WTC11 (cell line): ENCODE data around the gene MX1.

Experiments used
- ATF2 ChIP-seq: sonication (generic); formaldehyde crosslinking; IDR thresholded peaks from 2 replicates; pipeline ENCODE4 v1.8.1; 2022; ENCODE audit warnings: low read depth, missing genetic modification reagents, borderline replicate concordance
- ATF3 ChIP-seq: sonication (generic); formaldehyde crosslinking; conservative IDR thresholded peaks from 2 replicates; pipeline ENCODE4 v1.8.1; 2022; ENCODE audit warnings: mild to moderate bottlenecking, missing genetic modification reagents
- CREB1 ChIP-seq: sonication (generic); formaldehyde crosslinking; IDR thresholded peaks from 2 replicates; pipeline ENCODE4 v1.8.0; 2023; ENCODE audit warnings: mild to moderate bottlenecking, missing genetic modification reagents
- CTCF ChIP-seq: fragments of 200-600 bp; IDR thresholded peaks from 2 replicates; pipeline ENCODE4 v1.8.0; 2022; ENCODE audit warnings: antibody characterized with exemption
- FOXK1 ChIP-seq: sonication (generic); formaldehyde crosslinking; IDR thresholded peaks from 2 replicates; pipeline ENCODE4 v1.8.0; 2022; ENCODE audit warnings: mild to moderate bottlenecking, moderate library complexity, missing genetic modification reagents
- HMGA2 ChIP-seq: fragments of 250-450 bp; sonication (Bioruptor Pico); IDR thresholded peaks from 2 replicates; pipeline ENCODE4 v1.4.0; 2021; ENCODE audit warnings: mild to moderate bottlenecking, moderate library complexity
- MXD4 ChIP-seq: fragments of 250-450 bp; sonication (Bioruptor Pico); IDR thresholded peaks from 2 replicates; pipeline ENCODE4 v1.8.0; 2021; ENCODE audit warnings: mild to moderate bottlenecking, moderate library complexity, borderline replicate concordance
- MYBL2 ChIP-seq: sonication (generic); formaldehyde crosslinking; IDR thresholded peaks from 2 replicates; pipeline ENCODE4 v1.8.1; 2023; ENCODE audit warnings: mild to moderate bottlenecking, moderate library complexity, missing genetic modification reagents
- PRDM15 ChIP-seq: sonication (generic); formaldehyde crosslinking; IDR thresholded peaks from 2 replicates; pipeline ENCODE4 v1.8.0; 2022; ENCODE audit warnings: missing genetic modification reagents
- ZNF281 ChIP-seq: sonication (generic); formaldehyde crosslinking; IDR thresholded peaks from 2 replicates; pipeline ENCODE4 v1.8.0; 2023; ENCODE audit warnings: mild to moderate bottlenecking, missing genetic modification reagents
- ZNF416 ChIP-seq: fragments of 250-450 bp; sonication (Bioruptor Pico); IDR thresholded peaks from 2 replicates; pipeline ENCODE4 v1.9.0; 2021; ENCODE audit warnings: mild to moderate bottlenecking, inconsistent platforms
- ZNF512 ChIP-seq: sonication (generic); formaldehyde crosslinking; IDR thresholded peaks from 2 replicates; pipeline ENCODE4 v1.8.1; 2022; ENCODE audit warnings: missing genetic modification reagents, borderline replicate concordance

GRCh38 chr21:41481191-41481590 lies 55.2 kb downstream of the MX1 start:
- TF ChIP-seq CREB1 (no peak), CTCF (no peak), ZNF416 (CRISPR knock-in tag) (no peak), ZNF512 (CRISPR knock-in tag) (no peak), ATF3 (CRISPR knock-in tag) (no peak), ZNF281 (CRISPR knock-in tag) (no peak), ATF2 (CRISPR knock-in tag) (no peak), MYBL2 (CRISPR knock-in tag) (no peak), HMGA2 (CRISPR knock-in tag) (no peak), FOXK1 (CRISPR knock-in tag) (no peak), PRDM15 (CRISPR knock-in tag) (no peak), MXD4 (CRISPR knock-in tag) (no peak)
